ENCODE measurements around the gene MRM1. TPM values are rescaled to one million over a fixed set of nuclear protein-coding genes. Genes with fewer than 3 reads are reported as not detected.

Gene MRM1
- total and polyA plus RNA-seq, 9 of the 15 experiments (the other 6 are each of a cell fraction or from before 2014, with no cell fraction given), result 0.61 to 28.4 (median 21.5) TPM

- TF ChIP-seq, protein P1, sequence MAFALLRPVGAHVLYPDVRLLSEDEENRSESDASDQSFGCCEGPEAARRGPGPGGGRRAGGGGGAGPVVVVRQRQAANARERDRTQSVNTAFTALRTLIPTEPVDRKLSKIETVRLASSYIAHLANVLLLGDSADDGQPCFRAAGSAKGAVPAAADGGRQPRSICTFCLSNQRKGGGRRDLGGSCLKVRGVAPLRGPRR (CRISPR knock-in tag; IDR thresholded peaks at IDR 0.05), result no peak
- TF ChIP-seq RFX7 (CRISPR knock-in tag; IDR thresholded peaks at IDR 0.05) (no peak), PYGO2 (tag; IDR thresholded peaks at IDR 0.05) (no peak), POLR2AphosphoS5 (IDR thresholded peaks at IDR 0.05; ENCODE audit: control insufficient read depth, insufficient read depth, low read depth, low read length) (peak; percentile 80), ELF4 (CRISPR knock-in tag; IDR thresholded peaks at IDR 0.05) (peak; percentile 96), CCAR2 (IDR thresholded peaks at IDR 0.05; ENCODE audit: low read depth, low read length) (no peak), CCNT2 (IDR thresholded peaks at IDR 0.05; ENCODE audit: borderline replicate concordance, extremely low read depth, insufficient read length, low read depth, low read length) (peak; percentile 17), ZNF263 (CRISPR knock-in tag; IDR thresholded peaks at IDR 0.05; ENCODE audit: borderline replicate concordance) (peak; percentile 49; the same call in 1 of the 2 replicates), NR0B1 (IDR thresholded peaks at IDR 0.05; ENCODE audit: partially characterized antibody) (no peak), SMAD4 (CRISPR knock-in tag; conservative IDR thresholded peaks at IDR 0.05) (no peak), TCFL5 (CRISPR knock-in tag; conservative IDR thresholded peaks at IDR 0.05) (no peak), EP400 (IDR thresholded peaks at IDR 0.05) (peak; percentile 98), HMG20B (CRISPR knock-in tag; IDR thresholded peaks at IDR 0.05) (peak; percentile 44; the same call in 1 of the 2 replicates), HMGN3 (IDR thresholded peaks at IDR 0.05; ENCODE audit: borderline replicate concordance, extremely low read depth, insufficient read length, low read depth, low read length) (peak; percentile 92), EP300 (IDR thresholded peaks at IDR 0.05; ENCODE audit: low read length) (no peak; the same call in 1 of the 2 replicates), ZNF431 (CRISPR knock-in tag; IDR thresholded peaks at IDR 0.05) (0 out of 2 replicates have a peak, but pooled peaks have one; percentile 38), ZNF347 (CRISPR knock-in tag; IDR thresholded peaks at IDR 0.05; ENCODE audit: low read depth) (no peak), ARHGAP35 (IDR thresholded peaks at IDR 0.05; ENCODE audit: partially characterized antibody) (no peak), PHF20 (IDR thresholded peaks at IDR 0.05; ENCODE audit: partially characterized antibody) (peak; percentile 64), TRIM28 (IDR thresholded peaks at IDR 0.05) (no peak), MEF2D (tag; conservative IDR thresholded peaks at IDR 0.05; ENCODE audit: low read depth) (no peak), ZNF584 (CRISPR knock-in tag; IDR thresholded peaks at IDR 0.05; ENCODE audit: low read depth) (no peak)
- TF ChIP-seq, protein P2, sequence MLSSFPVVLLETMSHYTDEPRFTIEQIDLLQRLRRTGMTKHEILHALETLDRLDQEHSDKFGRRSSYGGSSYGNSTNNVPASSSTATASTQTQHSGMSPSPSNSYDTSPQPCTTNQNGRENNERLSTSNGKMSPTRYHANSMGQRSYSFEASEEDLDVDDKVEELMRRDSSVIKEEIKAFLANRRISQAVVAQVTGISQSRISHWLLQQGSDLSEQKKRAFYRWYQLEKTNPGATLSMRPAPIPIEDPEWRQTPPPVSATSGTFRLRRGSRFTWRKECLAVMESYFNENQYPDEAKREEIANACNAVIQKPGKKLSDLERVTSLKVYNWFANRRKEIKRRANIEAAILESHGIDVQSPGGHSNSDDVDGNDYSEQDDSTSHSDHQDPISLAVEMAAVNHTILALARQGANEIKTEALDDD (IDR thresholded peaks at IDR 0.05), result 0 out of 2 replicates have a peak, but pooled peaks have one; percentile 17
- TF ChIP-seq, protein P3, sequence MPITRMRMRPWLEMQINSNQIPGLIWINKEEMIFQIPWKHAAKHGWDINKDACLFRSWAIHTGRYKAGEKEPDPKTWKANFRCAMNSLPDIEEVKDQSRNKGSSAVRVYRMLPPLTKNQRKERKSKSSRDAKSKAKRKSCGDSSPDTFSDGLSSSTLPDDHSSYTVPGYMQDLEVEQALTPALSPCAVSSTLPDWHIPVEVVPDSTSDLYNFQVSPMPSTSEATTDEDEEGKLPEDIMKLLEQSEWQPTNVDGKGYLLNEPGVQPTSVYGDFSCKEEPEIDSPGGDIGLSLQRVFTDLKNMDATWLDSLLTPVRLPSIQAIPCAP (CRISPR knock-in tag; IDR thresholded peaks at IDR 0.05; ENCODE audit: borderline replicate concordance), result no peak
- TF ChIP-seq, protein P4, sequence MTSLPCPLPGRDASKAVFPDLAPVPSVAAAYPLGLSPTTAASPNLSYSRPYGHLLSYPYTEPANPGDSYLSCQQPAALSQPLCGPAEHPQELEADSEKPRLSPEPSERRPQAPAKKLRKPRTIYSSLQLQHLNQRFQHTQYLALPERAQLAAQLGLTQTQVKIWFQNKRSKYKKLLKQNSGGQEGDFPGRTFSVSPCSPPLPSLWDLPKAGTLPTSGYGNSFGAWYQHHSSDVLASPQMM (CRISPR knock-in tag; IDR thresholded peaks at IDR 0.05), result no peak
Measured at GRCh38 chr17:36601303-36602029, at the start of gene MRM1 (continued).
